Measurements from ENCODE around the gene SEC24B. TPM values are rescaled to one million over a fixed set of nuclear protein-coding genes. Genes with fewer than 3 reads are reported as not detected.

The SEC24B gene
- total and polyA plus RNA-seq, 3 experiments from 2014 or later = 17.6 to 29.5 (median 27.7) TPM

GRCh38 chr4:109562457-109563239 is 129.0 kb downstream of the SEC24B start:
- peaks cover 66% of the 10 kb centered on the region for H3K4me1 ChIP-seq (ENCODE audit: insufficient read depth, low read length)
- ChIA-PET CTCF (interaction anchor here (1.0 to 1.7 kb wide), 4 partner anchors 11 to 130 kb away, joined by 3 to 8 read pairs (median 5); partner anchors contain the start of gene SEC24B), POLR2A (interaction anchor here (1.9 to 2.0 kb wide), 2 partner anchors 12 to 86 kb away, joined by 6 to 8 read pairs; no protein-coding TSS in a partner anchor)
- peak overlapping the region; percentile 27 to 97 (median 94) for H3K4me3 Mint-ChIP-seq
- no peak overlapping the region for H3K27ac ChIP-seq (ENCODE audit: low read depth, low read length)
- no peaks in the 10 kb centered on the region for H3K27me3 ChIP-seq (ENCODE audit: insufficient read depth, low read length, poor library complexity, severe bottlenecking)
- H3K9me3 Mint-ChIP-seq = no peaks in the 10 kb centered on the region
- H3K36me3 ChIP-seq (ENCODE audit: insufficient read depth, low read length) = no peaks in the 10 kb centered on the region
- H3K4me3 ChIP-seq (ENCODE audit: low read length) = peak overlapping the region; percentile 88
- peak overlapping the region in 6 of 8 donors; percentile 12 to 95 (median 46) for H3K27ac Mint-ChIP-seq
- H3K36me3 Mint-ChIP-seq = peaks cover 0 to 52% (median 15%) of the 10 kb centered on the region in 3 donors
- peaks cover 62 to 86% (median 74%) of the 10 kb centered on the region in 3 donors for H3K4me1 Mint-ChIP-seq
- H3K9me3 ChIP-seq (ENCODE audit: low read length) = no peaks in the 10 kb centered on the region
- DNase-seq = no peak
- H3K27me3 Mint-ChIP-seq = peaks cover 0 to 3% of the 10 kb centered on the region in 2 donors

- Histone ChIP-seq H3K27me3 (ENCODE audit: insufficient read depth, low read length, poor library complexity, severe bottlenecking) (no peaks in the 10 kb centered on the region), H3K27ac (ENCODE audit: low read depth, low read length) (no peak overlapping the region), H3K36me3 (ENCODE audit: insufficient read depth, low read length) (no peaks in the 10 kb centered on the region), H3K4me1 (ENCODE audit: insufficient read depth, low read length) (peaks cover 60% of the 10 kb centered on the region), H3K4me3 (ENCODE audit: low read length) (no peak overlapping the region), H3K9me3 (ENCODE audit: low read length) (no peaks in the 10 kb centered on the region)
- no peaks in the 10 kb centered on the region for H3K9me3 Mint-ChIP-seq
- peaks cover 0 to 38% (median 5%) of the 10 kb centered on the region in 3 donors for H3K36me3 Mint-ChIP-seq
- H3K4me3 Mint-ChIP-seq = no peak overlapping the region
- ChIA-PET CTCF (interaction anchor here (1.5 to 3.4 kb wide), 2 partner anchors 12 to 139 kb away, joined by 4 to 18 read pairs; partner anchors contain the start of genes MCUB and SEC24B), POLR2A (no interaction called here)
- H3K27me3 Mint-ChIP-seq = no peaks in the 10 kb centered on the region
- DNase-seq = no peak
- peaks cover 62 to 86% (median 84%) of the 10 kb centered on the region in 3 donors for H3K4me1 Mint-ChIP-seq
- H3K27ac Mint-ChIP-seq = peak overlapping the region in 1 of 8 donors; percentile 18
Observed at GRCh38 chr4:109571494-109571893, 137.9 kb downstream of the SEC24B start.

- no peaks in the 10 kb centered on the region for H3K36me3 ChIP-seq (ENCODE audit: insufficient read depth, low read length)
- H3K27me3 Mint-ChIP-seq = no peaks in the 10 kb centered on the region
- H3K27me3 ChIP-seq (ENCODE audit: insufficient read depth, low read length, poor library complexity, severe bottlenecking) = no peaks in the 10 kb centered on the region
- no peak overlapping the region for H3K4me3 ChIP-seq (ENCODE audit: low read length)
- no peaks in the 10 kb centered on the region for H3K9me3 ChIP-seq (ENCODE audit: low read length)
- no peaks in the 10 kb centered on the region for H3K9me3 Mint-ChIP-seq
- peaks cover 0 to 34% (median 3%) of the 10 kb centered on the region in 3 donors for H3K36me3 Mint-ChIP-seq
- H3K27ac ChIP-seq (ENCODE audit: low read depth, low read length) = no peak overlapping the region
- no peak for DNase-seq
- ChIA-PET POLR2A (interaction anchor here (0.8 kb wide), 1 partner anchor 11 kb away, joined by 5 read pairs; no protein-coding TSS in a partner anchor), CTCF (interaction anchor here (1.5 to 3.4 kb wide), 2 partner anchors 12 to 140 kb away, joined by 4 to 18 read pairs; partner anchors contain the start of genes MCUB and SEC24B)
- H3K4me3 Mint-ChIP-seq = no peak overlapping the region
- H3K4me1 ChIP-seq (ENCODE audit: insufficient read depth, low read length) = peaks cover 60% of the 10 kb centered on the region
- no peak overlapping the region for H3K27ac Mint-ChIP-seq
- H3K4me1 Mint-ChIP-seq = peaks cover 62 to 86% (median 84%) of the 10 kb centered on the region in 3 donors
Observed at GRCh38 chr4:109572154-109572553, 138.5 kb downstream of the SEC24B start.

- ChIA-PET CTCF (interaction anchor here (0.6 to 3.4 kb wide), 5 partner anchors 11 to 155 kb away, joined by 3 to 18 read pairs (median 3); partner anchors contain the start of genes MCUB and SEC24B), POLR2A (interaction anchor here (1.1 to 1.6 kb wide), 2 partner anchors 11 to 74 kb away, joined by 3 to 6 read pairs; no protein-coding TSS in a partner anchor)
- no peak overlapping the region for H3K4me3 ChIP-seq (ENCODE audit: low read length)
- peaks cover 54% of the 10 kb centered on the region for H3K4me1 ChIP-seq (ENCODE audit: insufficient read depth, low read length)
- peaks cover 60 to 84% (median 78%) of the 10 kb centered on the region in 3 donors for H3K4me1 Mint-ChIP-seq
- H3K9me3 ChIP-seq (ENCODE audit: low read length) = no peaks in the 10 kb centered on the region
- DNase-seq = peak in 1 of 5 donors; percentile 26
- peaks cover 0 to 40% (median 7%) of the 10 kb centered on the region in 3 donors for H3K36me3 Mint-ChIP-seq
- peak overlapping the region in 7 of 8 donors; percentile 7 to 88 (median 43) for H3K27ac Mint-ChIP-seq
- H3K27me3 Mint-ChIP-seq = no peaks in the 10 kb centered on the region
- no peaks in the 10 kb centered on the region for H3K27me3 ChIP-seq (ENCODE audit: insufficient read depth, low read length, poor library complexity, severe bottlenecking)
- no peaks in the 10 kb centered on the region for H3K36me3 ChIP-seq (ENCODE audit: insufficient read depth, low read length)
- no peak overlapping the region for H3K27ac ChIP-seq (ENCODE audit: low read depth, low read length)
- H3K9me3 Mint-ChIP-seq = peaks cover 0 to 2% (median 0%) of the 10 kb centered on the region in 5 donors
- peak overlapping the region in 6 of 7 donors; percentile 8 to 42 (median 32) for H3K4me3 Mint-ChIP-seq
Observed at GRCh38 chr4:109574443-109574850, 140.8 kb downstream of the SEC24B start.

GRCh38 chr4:109574931-109575804 is 141.6 kb downstream of the SEC24B start:
- Histone ChIP-seq H3K27ac (ENCODE audit: low read depth, low read length) (no peak overlapping the region), H3K36me3 (ENCODE audit: insufficient read depth, low read length) (no peaks in the 10 kb centered on the region), H3K4me3 (ENCODE audit: low read length) (no peak overlapping the region), H3K4me1 (ENCODE audit: insufficient read depth, low read length) (peaks cover 54% of the 10 kb centered on the region), H3K9me3 (ENCODE audit: low read length) (no peaks in the 10 kb centered on the region), H3K27me3 (ENCODE audit: insufficient read depth, low read length, poor library complexity, severe bottlenecking) (no peaks in the 10 kb centered on the region)
- H3K4me1 Mint-ChIP-seq = peaks cover 57 to 77% (median 74%) of the 10 kb centered on the region in 3 donors
- H3K4me3 Mint-ChIP-seq = peak overlapping the region in 5 of 7 donors; percentile 8 to 42 (median 33)
- POLR2A ChIA-PET = interaction anchor here (0.5 to 1.6 kb wide), 3 partner anchors 12 to 73 kb away, joined by 3 to 6 read pairs (median 3); no protein-coding TSS in a partner anchor
- peaks cover 0 to 3% (median 0%) of the 10 kb centered on the region in 5 donors for H3K9me3 Mint-ChIP-seq
- no peaks in the 10 kb centered on the region for H3K27me3 Mint-ChIP-seq
- CTCF ChIA-PET = interaction anchor here (0.6 to 3.4 kb wide), 3 partner anchors 15 to 154 kb away, joined by 3 to 18 read pairs (median 3); partner anchors contain the start of genes MCUB and SEC24B
- H3K27ac Mint-ChIP-seq = peak overlapping the region in 7 of 8 donors; percentile 7 to 88 (median 47)
- H3K36me3 Mint-ChIP-seq = peaks cover 5 to 40% (median 7%) of the 10 kb centered on the region in 3 donors
- DNase-seq = no peak

GRCh38 chr4:109576462-109576861 is 142.8 kb downstream of the SEC24B start:
- Histone ChIP-seq H3K36me3 (ENCODE audit: insufficient read depth, low read length) (no peaks in the 10 kb centered on the region), H3K27ac (ENCODE audit: low read depth, low read length) (no peak overlapping the region), H3K9me3 (ENCODE audit: low read length) (no peaks in the 10 kb centered on the region), H3K27me3 (ENCODE audit: insufficient read depth, low read length, poor library complexity, severe bottlenecking) (no peaks in the 10 kb centered on the region), H3K4me1 (ENCODE audit: insufficient read depth, low read length) (peaks cover 50% of the 10 kb centered on the region), H3K4me3 (ENCODE audit: low read length) (no peak overlapping the region)
- peaks cover 7 to 40% (median 11%) of the 10 kb centered on the region in 3 donors for H3K36me3 Mint-ChIP-seq
- peaks cover 50 to 75% (median 71%) of the 10 kb centered on the region in 3 donors for H3K4me1 Mint-ChIP-seq
- peaks cover 0 to 6% (median 2%) of the 10 kb centered on the region in 5 donors for H3K9me3 Mint-ChIP-seq
- peak overlapping the region in 3 of 8 donors; percentile 7 to 22 (median 11) for H3K27ac Mint-ChIP-seq
- no peaks in the 10 kb centered on the region for H3K27me3 Mint-ChIP-seq
- DNase-seq = no peak
- H3K4me3 Mint-ChIP-seq = no peak overlapping the region
- ChIA-PET POLR2A (no interaction called here), CTCF (no interaction called here)

- no peak overlapping the region for H3K27ac ChIP-seq (ENCODE audit: low read depth, low read length)
- no peak overlapping the region for H3K4me3 ChIP-seq (ENCODE audit: low read length)
- H3K27me3 ChIP-seq (ENCODE audit: insufficient read depth, low read length, poor library complexity, severe bottlenecking) = no peaks in the 10 kb centered on the region
- H3K36me3 ChIP-seq (ENCODE audit: insufficient read depth, low read length) = no peaks in the 10 kb centered on the region
- H3K9me3 Mint-ChIP-seq = peaks cover 0 to 7% (median 2%) of the 10 kb centered on the region in 5 donors
- peak overlapping the region in 3 of 8 donors; percentile 17 to 69 (median 23) for H3K27ac Mint-ChIP-seq
- DNase-seq = no peak
- CTCF ChIA-PET = no interaction called here
- no peaks in the 10 kb centered on the region for H3K27me3 Mint-ChIP-seq
- no peak overlapping the region for H3K4me3 Mint-ChIP-seq
- POLR2A ChIA-PET = no interaction called here
- H3K9me3 ChIP-seq (ENCODE audit: low read length) = no peaks in the 10 kb centered on the region
- peaks cover 50 to 70% (median 66%) of the 10 kb centered on the region in 3 donors for H3K4me1 Mint-ChIP-seq
- peaks cover 33% of the 10 kb centered on the region for H3K4me1 ChIP-seq (ENCODE audit: insufficient read depth, low read length)
- H3K36me3 Mint-ChIP-seq = peaks cover 7 to 38% (median 26%) of the 10 kb centered on the region in 3 donors
Observed at GRCh38 chr4:109578846-109579245, 145.2 kb downstream of the SEC24B start.

Measured in CD8-positive, alpha-beta memory T cell (primary cell).